ENCODE measurements around the gene YTHDF1.
A peak's percentile ranks its signal among the peaks of the same experiment; 100 is the strongest.

The YTHDF1 gene

DNA sequence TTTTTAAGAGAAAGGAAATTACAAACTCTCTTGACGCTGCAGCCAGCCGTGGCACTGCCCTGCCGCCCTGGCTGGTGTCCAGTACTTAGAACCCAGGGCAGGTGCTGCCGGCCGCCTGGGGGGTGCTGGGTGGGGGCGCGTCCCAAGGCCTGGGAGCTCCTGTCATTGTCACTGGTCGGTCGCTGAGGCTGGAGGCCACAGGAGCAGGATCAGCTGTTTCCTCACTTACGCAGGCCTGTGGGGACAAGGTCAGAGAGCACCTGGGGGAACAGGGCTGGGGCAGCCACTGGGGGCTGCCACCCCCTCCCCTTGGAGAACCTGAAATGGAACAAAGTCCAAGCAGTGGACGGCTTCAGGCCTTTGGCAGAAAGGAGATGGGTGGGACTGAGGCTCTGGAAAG lies 25.3 kb upstream of the YTHDF1 start:
- no peaks in the 10 kb centered on the region for H3K9me3 ChIP-seq
- in situ Hi-C loops (cut with MboI; ENCODE audit: low sequenced_read_pairs) = no loop called here
- peaks cover 7% of the 10 kb centered on the region; the same call in 1 of the 2 replicates for H3K27me3 ChIP-seq (ENCODE audit: low read depth)
- H3K4me3 ChIP-seq = no peak overlapping the region
- no peaks in the 10 kb centered on the region for H3K4me1 ChIP-seq
- no peaks in the 10 kb centered on the region for H3K36me3 ChIP-seq (replicated peaks)
- no peak for DNase-seq (ENCODE audit: low spot score in 2 of 2)

DNA sequence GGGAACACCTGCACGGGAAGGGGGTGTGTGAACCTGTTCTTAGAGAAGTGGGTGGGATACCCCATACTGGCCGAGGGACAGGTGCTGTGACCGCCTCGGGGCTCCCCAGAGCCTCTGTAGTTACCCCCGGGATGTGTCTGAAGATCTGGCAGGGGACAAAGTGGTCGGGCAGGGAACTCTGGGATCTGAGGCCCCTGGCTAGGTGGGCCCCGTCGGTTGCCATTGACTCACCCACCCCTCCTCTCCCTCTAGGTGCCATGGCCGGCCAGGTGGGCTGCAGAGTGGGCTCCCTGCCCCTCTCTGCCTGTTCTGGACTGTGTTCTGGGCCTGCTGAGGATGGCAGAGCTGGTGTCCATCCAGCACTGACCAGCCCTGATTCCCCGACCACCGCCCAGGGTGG lies 24.1 kb upstream of the YTHDF1 start:
- H3K4me3 ChIP-seq = no peak overlapping the region
- no peaks in the 10 kb centered on the region for H3K36me3 ChIP-seq (replicated peaks)
- in situ Hi-C loops (cut with MboI; ENCODE audit: low sequenced_read_pairs) = no loop called here
- H3K27me3 ChIP-seq (ENCODE audit: low read depth) = peaks cover 7% of the 10 kb centered on the region; the same call in 1 of the 2 replicates
- H3K4me1 ChIP-seq = no peaks in the 10 kb centered on the region
- no peaks in the 10 kb centered on the region for H3K9me3 ChIP-seq
- DNase-seq (ENCODE audit: low spot score in 2 of 2) = no peak

DNA sequence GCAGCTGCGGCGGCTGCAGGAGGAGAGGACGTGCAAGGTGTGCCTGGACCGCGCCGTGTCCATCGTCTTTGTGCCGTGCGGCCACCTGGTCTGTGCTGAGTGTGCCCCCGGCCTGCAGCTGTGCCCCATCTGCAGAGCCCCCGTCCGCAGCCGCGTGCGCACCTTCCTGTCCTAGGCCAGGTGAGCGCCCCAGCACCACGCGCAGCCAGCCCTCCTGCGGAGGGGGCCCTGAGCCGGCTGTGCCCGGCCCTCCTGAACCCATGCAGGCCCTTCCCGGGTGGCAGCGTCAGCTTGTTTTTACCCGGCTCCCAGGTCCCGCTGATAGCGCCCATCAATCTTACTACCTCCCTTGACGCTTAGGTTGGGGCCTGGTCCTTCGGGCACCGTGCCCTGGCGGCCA lies 23.5 kb upstream of the YTHDF1 start:
- H3K36me3 ChIP-seq (replicated peaks) = no peaks in the 10 kb centered on the region
- H3K27me3 ChIP-seq (ENCODE audit: low read depth) = peaks cover 7% of the 10 kb centered on the region; the same call in 1 of the 2 replicates
- no peaks in the 10 kb centered on the region for H3K4me1 ChIP-seq
- no peaks in the 10 kb centered on the region for H3K9me3 ChIP-seq
- in situ Hi-C loops (cut with MboI; ENCODE audit: low sequenced_read_pairs) = no loop called here
- DNase-seq (ENCODE audit: low spot score in 2 of 2) = no peak
- no peak overlapping the region for H3K4me3 ChIP-seq

DNA sequence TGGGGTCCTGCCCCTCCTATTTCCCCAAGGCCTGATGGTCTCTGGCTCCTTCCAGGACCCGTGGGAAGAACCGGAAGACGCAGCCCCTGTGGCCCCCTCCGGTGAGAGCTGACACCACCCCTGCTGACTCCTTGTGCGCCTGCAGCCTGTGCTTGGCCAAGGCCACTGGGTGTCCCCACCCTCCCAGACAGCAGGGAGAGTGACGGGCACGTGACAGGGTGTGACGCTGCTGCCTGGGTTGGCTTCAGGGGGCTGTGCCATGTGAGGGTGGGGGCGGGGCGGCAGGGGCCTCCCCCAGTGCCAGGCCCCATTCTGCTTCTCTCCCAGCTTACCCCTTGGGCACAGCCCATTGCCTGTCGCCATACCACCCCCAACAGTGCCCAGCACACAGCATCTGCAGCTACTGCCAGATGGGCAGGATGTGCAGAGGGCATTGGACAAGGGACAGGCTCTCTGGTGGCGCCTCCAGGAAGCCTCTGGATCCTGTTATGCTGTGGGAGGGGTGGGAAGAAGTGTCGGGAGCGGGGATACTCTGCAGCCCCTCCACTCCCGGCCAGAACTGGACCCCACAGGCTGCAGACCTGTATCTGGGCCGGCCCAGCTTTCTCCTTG lies 22.7 kb upstream of the YTHDF1 start:
- H3K36me3 ChIP-seq (replicated peaks) = no peaks in the 10 kb centered on the region
- DNase-seq (ENCODE audit: low spot score in 2 of 2) = no peak
- in situ Hi-C loops (cut with MboI; ENCODE audit: low sequenced_read_pairs) = no loop called here

DNA sequence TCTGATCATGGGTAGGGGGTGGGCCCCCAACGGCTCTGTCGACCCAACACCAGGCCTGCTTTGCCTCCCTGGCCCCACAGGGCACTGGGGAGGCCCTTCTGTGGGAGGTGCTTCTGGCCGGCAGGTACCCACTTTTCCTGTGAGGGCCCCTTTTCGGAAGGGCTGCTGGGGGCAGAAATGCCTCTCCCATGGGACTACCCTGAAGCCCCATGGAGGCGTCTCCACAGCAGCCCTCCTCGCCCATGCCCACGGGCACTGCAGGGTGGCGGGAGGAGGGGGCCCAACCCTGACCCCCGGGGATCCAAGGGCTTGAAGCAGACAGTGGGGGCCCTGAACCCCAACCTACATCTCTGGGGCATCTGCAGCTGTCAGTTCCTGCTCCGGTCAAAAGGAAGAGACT lies 22.1 kb upstream of the YTHDF1 start:
- H3K4me1 ChIP-seq = no peaks in the 10 kb centered on the region
- H3K36me3 ChIP-seq (replicated peaks) = no peaks in the 10 kb centered on the region
- no peak for DNase-seq (ENCODE audit: low spot score in 2 of 2)
- in situ Hi-C loops (cut with MboI; ENCODE audit: low sequenced_read_pairs) = no loop called here
- no peak overlapping the region for H3K4me3 ChIP-seq
- peaks cover 11% of the 10 kb centered on the region; the same call in 1 of the 2 replicates for H3K27me3 ChIP-seq (ENCODE audit: low read depth)
- H3K9me3 ChIP-seq = no peaks in the 10 kb centered on the region

More for the DNA sequence above, 22.7 kb upstream of the YTHDF1 start:
- Histone ChIP-seq H3K4me1 (no peaks in the 10 kb centered on the region), H3K9me3 (no peaks in the 10 kb centered on the region), H3K27me3 (ENCODE audit: low read depth) (peaks cover 7% of the 10 kb centered on the region; the same call in 1 of the 2 replicates), H3K4me3 (no peak overlapping the region)

DNA sequence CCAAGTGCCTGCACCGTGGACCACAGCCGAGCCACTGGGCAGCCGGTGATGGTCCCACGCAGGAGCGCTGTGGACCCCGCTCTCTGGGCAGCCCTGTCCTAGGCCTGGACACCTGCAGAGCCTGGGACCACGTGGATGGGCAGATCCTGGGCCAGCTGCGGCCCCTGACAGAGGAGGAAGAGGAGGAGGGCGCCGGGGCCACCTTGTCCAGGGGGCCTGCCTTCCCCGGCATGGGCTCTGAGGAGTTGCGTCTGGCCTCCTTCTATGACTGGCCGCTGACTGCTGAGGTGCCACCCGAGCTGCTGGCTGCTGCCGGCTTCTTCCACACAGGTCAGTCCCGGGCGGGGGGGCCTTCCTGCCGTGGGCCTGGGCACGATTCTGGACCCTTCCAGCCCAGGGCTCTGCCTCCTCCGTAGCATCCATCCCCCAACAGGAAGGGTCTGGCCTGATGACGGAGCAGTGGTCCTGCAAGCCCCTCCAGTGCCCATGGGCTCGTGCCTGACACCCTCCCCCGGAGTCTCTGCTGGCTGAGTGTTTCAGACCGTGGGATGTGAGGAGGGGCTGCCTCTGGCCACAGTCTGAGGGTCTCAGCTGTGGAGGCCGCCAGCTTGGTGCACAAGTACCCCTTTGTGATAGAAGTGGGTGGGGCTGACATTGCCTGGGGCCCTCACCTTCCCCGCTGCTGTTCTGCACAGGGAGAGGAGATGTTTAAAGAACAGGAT lies 20.3 kb upstream of the YTHDF1 start:
- peaks cover 18% of the 10 kb centered on the region for H3K27me3 ChIP-seq (ENCODE audit: low read depth)
- DNase-seq (ENCODE audit: low spot score in 2 of 2) = no peak
- no peaks in the 10 kb centered on the region for H3K36me3 ChIP-seq (replicated peaks)
- in situ Hi-C loops (cut with MboI; ENCODE audit: low sequenced_read_pairs) = no loop called here
- H3K4me1 ChIP-seq = no peaks in the 10 kb centered on the region
- H3K4me3 ChIP-seq = no peak overlapping the region
- H3K9me3 ChIP-seq = no peaks in the 10 kb centered on the region

DNA sequence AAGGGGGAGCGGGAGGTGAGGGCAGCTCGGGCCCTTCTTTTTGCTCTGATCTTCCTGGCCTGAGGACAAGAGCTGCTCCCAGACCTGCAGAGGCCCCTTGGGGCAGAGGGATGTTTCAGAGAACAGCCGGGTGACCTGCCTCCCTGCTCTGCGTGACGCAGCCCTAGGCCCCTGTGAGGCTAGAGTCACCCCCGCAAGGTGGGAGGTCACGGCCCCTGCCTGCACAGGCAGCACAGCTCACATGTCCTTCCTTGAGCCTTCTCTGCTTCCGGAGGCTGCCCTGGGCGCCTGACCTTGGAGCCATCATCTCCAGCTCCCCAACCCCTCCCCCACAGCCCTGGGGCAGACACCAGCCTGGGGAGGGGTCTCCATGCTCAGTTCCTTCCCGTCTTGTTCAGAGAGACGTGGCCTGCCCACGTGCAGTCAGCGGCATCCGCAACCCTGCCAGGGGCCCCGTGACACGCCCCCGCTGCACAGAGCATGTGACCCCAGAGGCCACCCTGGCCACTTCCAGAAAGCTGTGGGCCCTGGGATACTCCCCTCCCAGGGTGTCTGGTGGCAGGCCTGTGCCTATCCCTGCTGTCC lies 19.6 kb upstream of the YTHDF1 start, which contains the start of gene BIRC7:
Gene BIRC7, plus strand, starts transcription at position 507 of the 585 bp plus-strand sequence. CDS start 192 bp downstream, outside the sequence.
- Histone ChIP-seq H3K36me3 (replicated peaks) (no peaks in the 10 kb centered on the region), H3K4me3 (no peak within 1 kb of the TSS), H3K4me1 (no peaks in the 10 kb centered on the region), H3K27me3 (ENCODE audit: low read depth) (peaks cover 21% of the 10 kb centered on the region), H3K9me3 (no peaks in the 10 kb centered on the region)
- in situ Hi-C loops (cut with MboI; ENCODE audit: low sequenced_read_pairs) = no loop called here
- no peak for DNase-seq (ENCODE audit: low spot score in 2 of 2)

DNA sequence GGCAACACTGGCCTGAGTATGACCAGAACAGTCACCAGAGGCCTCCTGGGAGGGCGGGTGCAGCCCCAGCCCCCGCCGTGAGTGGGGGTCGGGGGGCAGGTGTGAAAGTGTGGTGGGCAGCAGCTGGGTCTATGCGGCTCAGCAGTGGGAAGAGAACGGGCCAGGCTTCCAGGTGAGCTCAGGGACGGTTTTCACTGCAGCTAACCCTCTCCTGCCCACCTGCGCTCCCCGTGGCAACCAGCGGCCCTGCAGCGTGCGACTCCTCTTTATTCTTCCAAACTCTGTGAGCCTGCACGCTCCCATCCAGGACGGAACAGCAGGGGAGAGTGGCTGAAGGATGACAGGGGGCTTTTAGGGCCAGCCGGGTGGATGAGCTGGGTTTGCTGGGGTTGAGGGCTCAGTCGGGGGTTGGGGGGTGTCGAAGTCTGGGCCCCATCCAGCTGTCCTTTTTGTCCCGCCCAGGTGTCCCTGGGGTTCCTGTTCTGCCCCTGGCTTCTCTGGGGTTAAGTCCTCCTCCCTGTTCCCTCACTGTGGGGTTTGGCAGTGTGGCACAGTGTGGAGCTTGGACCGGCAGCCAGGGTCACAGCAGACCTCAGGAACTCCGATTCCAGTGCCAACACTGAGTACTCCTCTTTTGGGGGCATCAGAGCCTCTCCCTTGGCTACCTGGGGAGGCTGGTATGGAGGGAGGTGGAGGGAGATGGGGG lies 18.9 kb upstream of the YTHDF1 start:
- H3K36me3 ChIP-seq (replicated peaks) = no peaks in the 10 kb centered on the region
- peaks cover 25% of the 10 kb centered on the region for H3K27me3 ChIP-seq (ENCODE audit: low read depth)
- in situ Hi-C loops (cut with MboI; ENCODE audit: low sequenced_read_pairs) = no loop called here
- no peak overlapping the region for H3K4me3 ChIP-seq
- DNase-seq (ENCODE audit: low spot score in 2 of 2) = peak; percentile 36 to 62
- H3K4me1 ChIP-seq = no peaks in the 10 kb centered on the region
- no peaks in the 10 kb centered on the region for H3K9me3 ChIP-seq

DNA sequence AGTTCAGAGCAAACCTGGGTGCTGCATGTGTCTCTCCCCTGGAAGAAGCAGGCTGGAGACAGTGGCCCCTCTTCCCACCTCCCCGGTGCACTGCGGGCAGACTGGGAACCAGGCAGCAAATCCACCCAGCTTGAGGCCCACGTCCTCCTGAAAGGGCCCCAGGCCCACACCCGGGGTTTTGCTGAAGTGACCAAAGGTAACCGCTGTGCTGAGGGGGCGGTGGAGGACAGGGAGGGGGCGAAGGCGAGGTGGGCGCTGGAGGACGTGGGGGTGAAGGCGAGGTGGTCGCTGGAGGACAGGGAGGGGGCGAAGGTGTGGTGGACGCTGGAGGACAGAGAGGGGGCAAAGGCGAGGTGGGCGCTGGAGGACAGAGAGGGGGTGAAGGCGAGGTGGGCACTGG lies 18.0 kb upstream of the YTHDF1 start:
- peaks cover 25% of the 10 kb centered on the region for H3K27me3 ChIP-seq (ENCODE audit: low read depth)
- H3K36me3 ChIP-seq (replicated peaks) = no peaks in the 10 kb centered on the region
- in situ Hi-C loops (cut with MboI; ENCODE audit: low sequenced_read_pairs) = no loop called here
- H3K4me1 ChIP-seq = no peaks in the 10 kb centered on the region
- H3K4me3 ChIP-seq = no peak overlapping the region
- DNase-seq (ENCODE audit: low spot score in 2 of 2) = no peak
- no peaks in the 10 kb centered on the region for H3K9me3 ChIP-seq

DNA sequence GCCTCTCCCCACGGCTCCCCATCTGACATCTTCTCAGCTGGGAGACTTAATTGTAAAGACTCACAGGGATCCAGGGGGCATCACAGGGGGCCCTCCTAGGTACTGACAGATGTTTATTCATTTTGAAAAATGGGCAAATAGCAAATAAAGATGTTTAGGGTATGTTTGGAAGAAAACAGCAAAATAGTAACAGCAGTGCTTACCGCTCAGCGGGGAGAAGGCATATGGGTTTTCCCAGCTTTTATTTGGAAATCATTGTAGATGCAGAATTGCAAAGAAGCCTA lies 17.1 kb upstream of the YTHDF1 start:
- in situ Hi-C loops (cut with MboI; ENCODE audit: low sequenced_read_pairs) = no loop called here
- Histone ChIP-seq H3K9me3 (no peaks in the 10 kb centered on the region), H3K4me3 (no peak overlapping the region), H3K4me1 (no peaks in the 10 kb centered on the region), H3K36me3 (replicated peaks) (no peaks in the 10 kb centered on the region), H3K27me3 (ENCODE audit: low read depth) (peaks cover 25% of the 10 kb centered on the region)
- DNase-seq (ENCODE audit: low spot score in 2 of 2) = no peak

DNA sequence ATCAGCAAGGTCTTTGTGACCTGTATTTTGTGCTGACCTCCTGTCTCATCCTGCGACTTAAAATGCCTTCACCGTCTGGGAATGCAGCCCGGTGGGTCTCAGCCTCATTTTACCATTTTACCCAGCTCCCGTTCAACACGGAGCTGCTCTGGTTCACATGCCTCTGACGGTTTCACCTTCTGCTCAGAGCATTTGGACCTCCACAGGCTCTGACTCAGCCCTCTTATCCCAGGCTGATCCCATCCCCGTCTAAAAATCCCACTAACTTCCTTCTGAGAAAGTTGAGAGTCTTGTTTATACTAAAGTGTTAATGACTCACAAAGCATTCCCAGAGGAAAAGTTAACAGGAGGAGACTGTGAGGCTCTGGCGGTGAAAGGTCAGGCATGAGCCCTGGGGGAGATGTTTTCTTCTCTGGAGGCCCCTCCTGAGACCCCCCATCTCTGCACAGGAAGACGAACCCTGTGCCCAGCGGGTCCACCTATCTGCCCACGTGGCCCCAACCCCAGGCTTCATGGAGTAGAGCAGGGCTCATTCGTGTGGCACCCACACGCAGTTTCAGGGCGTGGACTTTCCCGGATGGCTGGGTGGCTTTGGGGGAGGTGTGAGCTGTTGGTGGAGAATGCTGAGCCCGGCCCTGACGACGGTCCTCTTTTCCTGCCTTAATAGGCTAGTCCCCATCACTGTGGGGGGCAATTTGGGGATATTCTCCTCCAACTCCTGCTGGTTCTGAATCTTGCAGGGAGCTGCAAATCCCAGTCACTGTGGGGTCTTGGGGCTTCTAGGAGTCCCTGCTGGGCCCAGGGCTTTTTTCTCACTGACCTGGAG lies 16.5 kb upstream of the YTHDF1 start:
- Histone ChIP-seq H3K27me3 (ENCODE audit: low read depth) (peaks cover 25% of the 10 kb centered on the region), H3K36me3 (replicated peaks) (no peaks in the 10 kb centered on the region), H3K4me3 (no peak overlapping the region), H3K4me1 (no peaks in the 10 kb centered on the region), H3K9me3 (no peaks in the 10 kb centered on the region)
- in situ Hi-C loops (cut with MboI; ENCODE audit: low sequenced_read_pairs) = no loop called here
- no peak for DNase-seq (ENCODE audit: low spot score in 2 of 2)

DNA sequence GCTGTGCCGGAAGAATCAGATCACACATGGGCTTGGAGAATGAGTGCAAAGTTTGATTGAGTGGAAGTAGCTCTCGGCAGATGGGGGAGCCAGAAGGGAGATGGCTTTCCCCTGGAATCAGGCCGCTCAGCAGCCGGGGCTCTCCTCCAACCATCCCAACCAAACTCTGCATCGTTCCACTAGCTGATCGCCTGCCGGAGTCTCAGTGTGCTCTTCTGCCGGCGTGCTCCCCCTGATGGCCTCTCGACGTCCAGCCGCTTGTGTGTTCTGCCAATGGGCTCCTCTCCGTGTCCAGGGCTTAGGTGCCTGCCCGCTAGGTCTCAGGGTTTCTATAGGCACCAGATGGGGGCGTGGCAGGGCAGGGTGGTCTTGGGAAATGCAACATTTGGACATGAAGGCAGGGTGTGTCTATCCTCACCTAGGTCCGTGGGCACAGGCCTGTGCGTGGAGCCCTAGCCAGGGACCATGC lies 14.9 kb upstream of the YTHDF1 start:
- Histone ChIP-seq H3K9me3 (no peaks in the 10 kb centered on the region), H3K4me1 (no peaks in the 10 kb centered on the region), H3K36me3 (replicated peaks) (no peaks in the 10 kb centered on the region), H3K4me3 (no peak overlapping the region), H3K27me3 (ENCODE audit: low read depth) (peaks cover 25% of the 10 kb centered on the region)
- in situ Hi-C loops (cut with MboI; ENCODE audit: low sequenced_read_pairs) = no loop called here
- DNase-seq (ENCODE audit: low spot score in 2 of 2) = peak; percentile 10 to 69

DNA sequence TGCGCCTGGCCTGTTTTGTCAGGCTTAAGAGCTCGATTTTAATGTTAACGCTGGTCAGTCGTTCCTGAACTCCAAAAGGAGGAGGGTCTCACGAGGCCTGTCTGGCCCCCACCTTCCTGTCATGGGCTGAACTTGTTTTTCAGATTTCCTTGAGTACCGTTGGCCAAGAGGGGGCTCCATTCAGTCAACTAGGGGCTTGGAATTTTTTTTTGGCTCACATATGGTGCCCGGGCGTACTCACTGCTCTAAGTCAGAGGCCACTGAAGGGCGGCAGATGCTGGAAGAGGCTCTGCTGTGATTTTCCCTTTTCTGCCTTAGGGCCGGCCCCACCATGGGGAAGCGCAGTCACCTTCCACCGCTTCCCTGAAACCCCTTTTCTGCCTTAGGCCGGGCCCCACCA lies 12.9 kb upstream of the YTHDF1 start:
- no peaks in the 10 kb centered on the region for H3K36me3 ChIP-seq (replicated peaks)
- no peak overlapping the region for H3K4me3 ChIP-seq
- in situ Hi-C loops (cut with MboI; ENCODE audit: low sequenced_read_pairs) = no loop called here
- H3K4me1 ChIP-seq = no peaks in the 10 kb centered on the region
- no peak for DNase-seq (ENCODE audit: low spot score in 2 of 2)
- no peaks in the 10 kb centered on the region for H3K9me3 ChIP-seq
- peaks cover 25% of the 10 kb centered on the region for H3K27me3 ChIP-seq (ENCODE audit: low read depth)
